IgD-negative memory B cell (primary cell): ENCODE results near the gene LEMD2. TPM values are rescaled to one million over a fixed set of nuclear protein-coding genes. Genes with fewer than 3 reads are reported as not detected.

Experiments used
- H3K27ac Mint-ChIP-seq, 3 donors: one replicate each; pipeline ENCODE4 v1.8.0; 2020 to 2022; ENCODE audit warnings: mild to moderate bottlenecking in 3 of 3, mixed read lengths in 3 of 3, moderate library complexity in 1 of 3
- H3K27me3 Mint-ChIP-seq: one replicate; pipeline ENCODE4 v1.8.0; 2021; ENCODE audit warnings: mixed read lengths
- H3K36me3 Mint-ChIP-seq: one replicate; pipeline ENCODE4 v1.8.0; 2020; ENCODE audit warnings: mild to moderate bottlenecking, mixed read lengths
- H3K4me1 Mint-ChIP-seq, 3 donors: one replicate each; pipeline ENCODE4 v1.8.0; 2020 to 2022; ENCODE audit warnings: mixed read lengths in 3 of 3, mild to moderate bottlenecking in 1 of 3
- H3K4me3 Mint-ChIP-seq, 4 donors: one replicate each; pipeline ENCODE4 v1.8.0; 2020 to 2022; ENCODE audit warnings: mild to moderate bottlenecking in 4 of 4, mixed read lengths in 4 of 4, moderate library complexity in 3 of 4
- H3K9me3 Mint-ChIP-seq, 3 donors: one replicate each; pipeline ENCODE4 v1.8.0; 2020 to 2021; ENCODE audit warnings: mixed read lengths in 3 of 3, mild to moderate bottlenecking in 1 of 3
- polyA plus RNA-seq: library from polyadenylated mRNA; unstranded; fragments of 300-500 nt; fragmentation: Illumina TruSeq; gene quantifications from one replicate; pipeline ENCODE4 v1.2.3, GENCODE V29; 2021

LEMD2 gene
- polyA plus RNA-seq, 1 donor from 2014 or later: 37.7 TPM

GRCh38 chr6:33727932-33728331 lies 61.0 kb downstream of the LEMD2 start:
- Mint-ChIP-seq H3K9me3 (no peaks in the 10 kb centered on the region), H3K27ac (no peak overlapping the region), H3K4me1 (peaks cover 11 to 14% (median 13%) of the 10 kb centered on the region in 3 donors), H3K27me3 (peaks cover 27% of the 10 kb centered on the region), H3K36me3 (no peaks in the 10 kb centered on the region), H3K4me3 (peak overlapping the region in 1 of 4 donors; percentile 37)

GRCh38 chr6:33727126-33727525 lies 61.8 kb downstream of the LEMD2 start:
- Mint-ChIP-seq H3K4me3 (no peak overlapping the region), H3K4me1 (peaks cover 11 to 15% (median 13%) of the 10 kb centered on the region in 3 donors), H3K27ac (no peak overlapping the region), H3K9me3 (no peaks in the 10 kb centered on the region), H3K27me3 (peaks cover 29% of the 10 kb centered on the region), H3K36me3 (no peaks in the 10 kb centered on the region)

GRCh38 chr6:33726696-33727095 lies 62.2 kb downstream of the LEMD2 start:
- H3K4me3 Mint-ChIP-seq: no peak overlapping the region
- H3K27ac Mint-ChIP-seq: no peak overlapping the region
- H3K9me3 Mint-ChIP-seq: no peaks in the 10 kb centered on the region
- peaks cover 31% of the 10 kb centered on the region for H3K27me3 Mint-ChIP-seq
- no peaks in the 10 kb centered on the region for H3K36me3 Mint-ChIP-seq
- H3K4me1 Mint-ChIP-seq: peaks cover 12 to 19% (median 16%) of the 10 kb centered on the region in 3 donors

- Mint-ChIP-seq H3K27me3 (peaks cover 31% of the 10 kb centered on the region), H3K4me3 (peak overlapping the region in 1 of 4 donors; percentile 25), H3K36me3 (no peaks in the 10 kb centered on the region), H3K4me1 (peaks cover 18 to 25% (median 21%) of the 10 kb centered on the region in 3 donors), H3K9me3 (no peaks in the 10 kb centered on the region), H3K27ac (no peak overlapping the region)
Observed at GRCh38 chr6:33725891-33726673, 62.8 kb downstream of the LEMD2 start.

- peaks cover 2% of the 10 kb centered on the region for H3K36me3 Mint-ChIP-seq
- peaks cover 39% of the 10 kb centered on the region for H3K27me3 Mint-ChIP-seq
- no peak overlapping the region for H3K27ac Mint-ChIP-seq
- H3K9me3 Mint-ChIP-seq: no peaks in the 10 kb centered on the region
- H3K4me1 Mint-ChIP-seq: peaks cover 21 to 29% (median 25%) of the 10 kb centered on the region in 3 donors
- no peak overlapping the region for H3K4me3 Mint-ChIP-seq
Observed at GRCh38 chr6:33725222-33725621, 63.7 kb downstream of the LEMD2 start.

GRCh38 chr6:33724102-33725023 lies 64.6 kb downstream of the LEMD2 start:
- H3K27me3 Mint-ChIP-seq: peaks cover 43% of the 10 kb centered on the region
- no peak overlapping the region for H3K4me3 Mint-ChIP-seq
- H3K27ac Mint-ChIP-seq: no peak overlapping the region

GRCh38 chr6:33723371-33724085 lies 65.4 kb downstream of the LEMD2 start:
- Mint-ChIP-seq H3K27ac (no peak overlapping the region), H3K4me1 (peaks cover 21 to 29% (median 27%) of the 10 kb centered on the region in 3 donors), H3K36me3 (peaks cover 2% of the 10 kb centered on the region), H3K27me3 (peaks cover 40% of the 10 kb centered on the region), H3K9me3 (peaks cover 0 to 2% (median 0%) of the 10 kb centered on the region in 3 donors), H3K4me3 (no peak overlapping the region)

More at GRCh38 chr6:33724102-33725023, 64.6 kb downstream of the LEMD2 start:
- Mint-ChIP-seq H3K36me3 (peaks cover 2% of the 10 kb centered on the region), H3K4me1 (peaks cover 21 to 29% (median 25%) of the 10 kb centered on the region in 3 donors), H3K9me3 (peaks cover 0 to 2% (median 0%) of the 10 kb centered on the region in 3 donors)

GRCh38 chr6:33722103-33722623 lies 66.8 kb downstream of the LEMD2 start:
- Mint-ChIP-seq H3K4me3 (no peak overlapping the region), H3K27ac (no peak overlapping the region), H3K27me3 (peaks cover 38% of the 10 kb centered on the region), H3K9me3 (peaks cover 0 to 2% (median 0%) of the 10 kb centered on the region in 3 donors), H3K4me1 (peaks cover 13 to 22% (median 21%) of the 10 kb centered on the region in 3 donors), H3K36me3 (peaks cover 2% of the 10 kb centered on the region)

GRCh38 chr6:33721508-33721907 lies 67.4 kb downstream of the LEMD2 start:
- Mint-ChIP-seq H3K27ac (no peak overlapping the region), H3K27me3 (peaks cover 38% of the 10 kb centered on the region), H3K4me3 (peak overlapping the region in 3 of 4 donors; percentile 14 to 61 (median 54)), H3K9me3 (peaks cover 0 to 2% (median 0%) of the 10 kb centered on the region in 3 donors), H3K4me1 (peaks cover 13 to 22% (median 18%) of the 10 kb centered on the region in 3 donors), H3K36me3 (peaks cover 2% of the 10 kb centered on the region)

Other genes starting within 250 kb of the LEMD2 start
- gene BAK1, start 208.9 kb downstream of the LEMD2 start, polyA plus RNA-seq: 40.6 TPM
- gene ITPR3, start 167.8 kb downstream of the LEMD2 start, polyA plus RNA-seq: 6.7 TPM
- gene UQCC2, start 77.4 kb downstream of the LEMD2 start, polyA plus RNA-seq: 45.2 TPM
- gene IP6K3, start 42.2 kb downstream of the LEMD2 start, polyA plus RNA-seq: not detected
- not detected for gene MLN, start 14.9 kb upstream of the LEMD2 start, polyA plus RNA-seq